Natural killer cell (primary cell): ENCODE results near the gene ARHGAP26. TPM values are rescaled to one million over a fixed set of nuclear protein-coding genes. Genes with fewer than 3 reads are reported as not detected.

Source experiments
- ATAC-seq, 3 donors: fragments of 150-1000 bp in 2 of 3; fragments of 200-7000 bp in 1 of 3; cut with Tn5 transposase; 1 replicate in 1 of 3; 2 replicates in 2 of 3; pipeline ENCODE4 v1.10.0; 2021; ENCODE audit warnings: mild to moderate bottlenecking in 2 of 3, moderate library complexity in 2 of 3
- DNase-seq, 2 donors: peaks; one replicate each; pipeline versions ENCODE4 v3.0.0 to v3.0.0-alpha.2; 2013 to 2021; ENCODE audit warnings: mixed read lengths in 1 of 2
- H3K27ac ChIP-seq: one replicate; pipeline ENCODE4 v1.5.1; 2013; ENCODE audit warnings: mild to moderate bottlenecking, low read length
- H3K27me3 ChIP-seq: one replicate; pipeline ENCODE4 v1.6.1; 2013; ENCODE audit warnings: low read length; ENCODE audit not compliant: control insufficient read depth, insufficient read depth
- H3K36me3 ChIP-seq: one replicate; pipeline ENCODE4 v1.6.1; 2013; ENCODE audit warnings: low read length; ENCODE audit not compliant: control insufficient read depth, insufficient read depth
- H3K4me1 ChIP-seq: one replicate; pipeline ENCODE4 v1.6.1; 2013; ENCODE audit warnings: low read length; ENCODE audit not compliant: control insufficient read depth, insufficient read depth
- H3K4me3 ChIP-seq: one replicate; pipeline ENCODE4 v1.5.1; 2013; ENCODE audit warnings: low read length
- H3K9me3 ChIP-seq: one replicate; pipeline ENCODE4 v1.6.1; 2013; ENCODE audit warnings: low read length; ENCODE audit not compliant: control insufficient read depth, insufficient read depth
- H3K27ac Mint-ChIP-seq, 2 donors: one replicate each; pipeline ENCODE4 v1.8.0; 2022; ENCODE audit warnings: mild to moderate bottlenecking in 2 of 2, mixed read lengths in 2 of 2, moderate library complexity in 1 of 2
- H3K27me3 Mint-ChIP-seq, 2 donors: one replicate each; pipeline ENCODE4 v1.8.0; 2022; ENCODE audit warnings: low read depth in 2 of 2, mixed read lengths in 2 of 2
- H3K36me3 Mint-ChIP-seq: one replicate; pipeline ENCODE4 v1.8.0; 2022; ENCODE audit warnings: mixed read lengths
- H3K4me1 Mint-ChIP-seq, 2 donors: one replicate each; pipeline ENCODE4 v1.8.0; 2022; ENCODE audit warnings: mixed read lengths in 2 of 2
- H3K4me3 Mint-ChIP-seq: one replicate; pipeline ENCODE4 v1.8.0; 2022; ENCODE audit warnings: mild to moderate bottlenecking, moderate library complexity, mixed read lengths
- H3K9me3 Mint-ChIP-seq, 2 donors: one replicate each; pipeline ENCODE4 v1.8.0; 2022; ENCODE audit warnings: mixed read lengths in 2 of 2
- CTCF ChIP-seq: fragments of 200-600 bp; IDR thresholded peaks from one replicate; pipeline ENCODE4 v1.8.0; 2022; ENCODE audit warnings: antibody characterized with exemption
- WGBS: methylation state at CpG from one replicate; pipeline ENCODE4 v1.1.7; 2013; ENCODE audit warnings: missing lambda C conversion rate; ENCODE audit not compliant: insufficient coverage; 5-methylcytosine and 5-hydroxymethylcytosine counted together
- intact Hi-C: fragments of 100-400 bp; cut with micrococcal nuclease; formaldehyde crosslinking; loops from one replicate; pipeline ENCODE4 v1.14.2; 2022
- total RNA-seq, 4 donors: library from RNA; stranded (reverse); fragments of 120-200 nt in 1 of 4; gene quantifications; one replicate each; pipeline versions ENCODE4 v1.2.3 to v1.2.4, GENCODE V29; 2013 to 2022

ARHGAP26 gene
- total RNA-seq, 3 donors from 2014 or later (not counting 1 experiment from before 2014, with no cell fraction given): 153 to 159 (median 158) TPM

GRCh38 chr5:142825378-142826089 lies 55.4 kb downstream of the ARHGAP26 start:
- intact Hi-C loops: loop anchor here (2.0 kb wide), 1 partner anchor 39 kb away; no protein-coding TSS in a partner anchor
- no peaks in the 10 kb centered on the region for H3K36me3 Mint-ChIP-seq
- Histone ChIP-seq H3K4me1 (peaks cover 46% of the 10 kb centered on the region), H3K36me3 (no peaks in the 10 kb centered on the region), H3K27me3 (no peaks in the 10 kb centered on the region), H3K4me3 (no peak overlapping the region), H3K9me3 (no peaks in the 10 kb centered on the region), H3K27ac (no peak overlapping the region)
- 87% methylated on average over 13 of the region's 13 CpGs for whole genome bisulfite sequencing
- peak overlapping the region; percentile 43 for H3K4me3 Mint-ChIP-seq
- no peaks in the 10 kb centered on the region for H3K27me3 Mint-ChIP-seq
- no peaks in the 10 kb centered on the region for H3K9me3 Mint-ChIP-seq
- TF ChIP-seq CTCF: no peak
- ATAC-seq (no peak), DNase-seq (no peak)
- H3K4me1 Mint-ChIP-seq: peaks cover 94 to 95% of the 10 kb centered on the region in 2 donors
- peak overlapping the region; percentile 6 to 79 for H3K27ac Mint-ChIP-seq

- no peak for DNase-seq
- no peak for ATAC-seq
- 93% methylated on average over 5 of the region's 5 CpGs for WGBS
- H3K36me3 ChIP-seq: no peaks in the 10 kb centered on the region
- no peak for TF ChIP-seq CTCF
- peaks cover 46% of the 10 kb centered on the region for H3K4me1 ChIP-seq
- no peak overlapping the region for H3K27ac ChIP-seq
- no peaks in the 10 kb centered on the region for H3K9me3 Mint-ChIP-seq
- peak overlapping the region; percentile 6 to 79 for H3K27ac Mint-ChIP-seq
- no peaks in the 10 kb centered on the region for H3K9me3 ChIP-seq
- peak overlapping the region; percentile 43 for H3K4me3 Mint-ChIP-seq
- intact Hi-C loops: loop anchor here (2.0 kb wide), 1 partner anchor 39 kb away; no protein-coding TSS in a partner anchor
- H3K27me3 ChIP-seq: no peaks in the 10 kb centered on the region
- no peaks in the 10 kb centered on the region for H3K27me3 Mint-ChIP-seq
- no peak overlapping the region for H3K4me3 ChIP-seq
- H3K36me3 Mint-ChIP-seq: no peaks in the 10 kb centered on the region
- H3K4me1 Mint-ChIP-seq: peaks cover 94 to 95% of the 10 kb centered on the region in 2 donors
Measured at GRCh38 chr5:142826093-142826492, 55.9 kb downstream of the ARHGAP26 start.

- H3K4me1 Mint-ChIP-seq: peaks cover 99% of the 10 kb centered on the region in 2 donors
- DNase-seq: peak; percentile 48 to 52
Measured at GRCh38 chr5:142826741-142827492, 56.7 kb downstream of the ARHGAP26 start.

More at GRCh38 chr5:142826741-142827492, 56.7 kb downstream of the ARHGAP26 start:
- no peaks in the 10 kb centered on the region for H3K36me3 ChIP-seq
- Mint-ChIP-seq H3K27ac (peak overlapping the region; percentile 68 to 79), H3K9me3 (no peaks in the 10 kb centered on the region), H3K27me3 (no peaks in the 10 kb centered on the region), H3K36me3 (no peaks in the 10 kb centered on the region), H3K4me3 (peak overlapping the region; percentile 66)
- intact Hi-C loops: loop anchor here (2.0 kb wide), 1 partner anchor 40 kb away; no protein-coding TSS in a partner anchor
- H3K4me1 ChIP-seq: peaks cover 46% of the 10 kb centered on the region
- WGBS: 34% methylated on average over 3 of the region's 3 CpGs
- H3K27ac ChIP-seq: no peak overlapping the region
- peak; percentile 79 to 91 (median 79) for ATAC-seq
- no peak for TF ChIP-seq CTCF
- no peak overlapping the region for H3K4me3 ChIP-seq
- no peaks in the 10 kb centered on the region for H3K9me3 ChIP-seq
- H3K27me3 ChIP-seq: no peaks in the 10 kb centered on the region
